HG02981 (cell line): ENCODE data around the gene NDOR1.
A peak's percentile ranks its signal among the peaks of the same experiment; 100 is the strongest.
"Not testable (repeated sequence)": the region's sequence is repeated elsewhere in the genome, so short reads cannot be mapped to it uniquely, and the experiment has no call there.

Experiments
- ATAC-seq: cut with Tn5 transposase; IDR thresholded peaks from one replicate; pipeline ENCODE4 v1.9.1; 2021; ENCODE audit warnings: mild to moderate bottlenecking, moderate library complexity; ENCODE audit not compliant: unreplicated experiment

The NDOR1 gene

GRCh38 chr9:137229903-137230704 is 24.6 kb downstream of the NDOR1 start:
- ATAC-seq = no peak

- ATAC-seq = no peak
These were observed 25.3 kb downstream of the NDOR1 start, which contains the start of gene SLC34A3 for GRCh38 chr9:137230705-137231371. TSS of gene SLC34A3 (plus strand) at chr9:137230901. CDS start at chr9:137231703, 802 bp downstream.

GRCh38 chr9:137231372-137232039 is 26.0 kb downstream of the NDOR1 start:
- no peak for ATAC-seq

- ATAC-seq = no peak
These were observed 26.6 kb downstream of the NDOR1 start for GRCh38 chr9:137232101-137232500.

GRCh38 chr9:137232510-137232909 is 27.0 kb downstream of the NDOR1 start:
- no peak for ATAC-seq

GRCh38 chr9:137233143-137233980 is 27.9 kb downstream of the NDOR1 start:
- no peak for ATAC-seq

GRCh38 chr9:137234055-137234697 is 28.7 kb downstream of the NDOR1 start:
- no peak for ATAC-seq

GRCh38 chr9:137234758-137235423 is 29.4 kb downstream of the NDOR1 start:
- ATAC-seq = no peak

GRCh38 chr9:137235424-137236237 is 30.1 kb downstream of the NDOR1 start:
- ATAC-seq = no peak

GRCh38 chr9:137236238-137236935 is 30.9 kb downstream of the NDOR1 start:
- ATAC-seq = peak; percentile 21

GRCh38 chr9:137236936-137237421 is 31.5 kb downstream of the NDOR1 start:
- no peak for ATAC-seq

- ATAC-seq = no peak
These were observed 32.5 kb downstream of the NDOR1 start for GRCh38 chr9:137237759-137238726.

- not testable (repeated sequence) for ATAC-seq
These were observed 34.2 kb downstream of the NDOR1 start for GRCh38 chr9:137239541-137240200.

GRCh38 chr9:137240318-137240840 is 34.9 kb downstream of the NDOR1 start:
- ATAC-seq = peak; percentile 22

GRCh38 chr9:137240841-137241489 is 35.5 kb downstream of the NDOR1 start, which contains the start of gene TUBB4B:
TSS of gene TUBB4B (plus strand) at chr9:137241287. CDS start at chr9:137241361, 74 bp downstream.
- peak; percentile 67 for ATAC-seq
